C4-2B (cell line): ENCODE results near the gene OLFML2A.

Experiments used
- H3K27ac ChIP-seq: fragments of 450-650 bp; 2 replicates; pipeline ENCODE4 v1.5.1; 2017
- ZFX ChIP-seq: fragments of 450-650 bp; IDR thresholded peaks from 2 replicates; pipeline ENCODE4 v1.6.1; 2017
- TF ChIP-seq, protein P1 (sequence below): fragments of 450-650 bp; conservative IDR thresholded peaks from 2 replicates; pipeline ENCODE4 v1.5.1; 2017; ENCODE audit warnings: mild to moderate bottlenecking

OLFML2A gene

GRCh38 chr9:124754289-124754688, 22.6 kb upstream of the OLFML2A start:
- H3K27ac ChIP-seq: no peak overlapping the region
- TF ChIP-seq, protein P1, sequence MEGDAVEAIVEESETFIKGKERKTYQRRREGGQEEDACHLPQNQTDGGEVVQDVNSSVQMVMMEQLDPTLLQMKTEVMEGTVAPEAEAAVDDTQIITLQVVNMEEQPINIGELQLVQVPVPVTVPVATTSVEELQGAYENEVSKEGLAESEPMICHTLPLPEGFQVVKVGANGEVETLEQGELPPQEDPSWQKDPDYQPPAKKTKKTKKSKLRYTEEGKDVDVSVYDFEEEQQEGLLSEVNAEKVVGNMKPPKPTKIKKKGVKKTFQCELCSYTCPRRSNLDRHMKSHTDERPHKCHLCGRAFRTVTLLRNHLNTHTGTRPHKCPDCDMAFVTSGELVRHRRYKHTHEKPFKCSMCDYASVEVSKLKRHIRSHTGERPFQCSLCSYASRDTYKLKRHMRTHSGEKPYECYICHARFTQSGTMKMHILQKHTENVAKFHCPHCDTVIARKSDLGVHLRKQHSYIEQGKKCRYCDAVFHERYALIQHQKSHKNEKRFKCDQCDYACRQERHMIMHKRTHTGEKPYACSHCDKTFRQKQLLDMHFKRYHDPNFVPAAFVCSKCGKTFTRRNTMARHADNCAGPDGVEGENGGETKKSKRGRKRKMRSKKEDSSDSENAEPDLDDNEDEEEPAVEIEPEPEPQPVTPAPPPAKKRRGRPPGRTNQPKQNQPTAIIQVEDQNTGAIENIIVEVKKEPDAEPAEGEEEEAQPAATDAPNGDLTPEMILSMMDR: peak; percentile 64
- TF ChIP-seq ZFX: no peak

DNA sequence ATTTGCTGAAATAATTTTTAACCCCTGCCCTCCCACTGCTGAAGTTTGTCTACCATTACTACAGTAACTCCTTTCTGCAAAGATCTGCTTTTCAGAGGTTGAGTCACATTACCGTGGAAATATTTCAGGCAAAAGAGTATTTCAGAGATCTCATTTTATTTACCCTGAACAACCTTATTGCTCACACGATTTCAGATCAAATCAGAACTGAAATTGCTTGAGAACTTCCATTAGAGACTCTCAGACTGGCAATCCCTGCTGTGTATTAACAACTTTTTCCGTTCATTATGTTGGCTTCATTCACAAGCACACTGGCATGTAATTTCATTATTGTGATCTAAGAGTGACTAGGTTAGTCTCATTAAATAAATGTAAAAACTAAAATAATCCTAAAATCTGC, 21.9 kb upstream of the OLFML2A start:
- H3K27ac ChIP-seq: no peak overlapping the region
- TF ChIP-seq ZFX: no peak
- TF ChIP-seq, protein P1: no peak

DNA sequence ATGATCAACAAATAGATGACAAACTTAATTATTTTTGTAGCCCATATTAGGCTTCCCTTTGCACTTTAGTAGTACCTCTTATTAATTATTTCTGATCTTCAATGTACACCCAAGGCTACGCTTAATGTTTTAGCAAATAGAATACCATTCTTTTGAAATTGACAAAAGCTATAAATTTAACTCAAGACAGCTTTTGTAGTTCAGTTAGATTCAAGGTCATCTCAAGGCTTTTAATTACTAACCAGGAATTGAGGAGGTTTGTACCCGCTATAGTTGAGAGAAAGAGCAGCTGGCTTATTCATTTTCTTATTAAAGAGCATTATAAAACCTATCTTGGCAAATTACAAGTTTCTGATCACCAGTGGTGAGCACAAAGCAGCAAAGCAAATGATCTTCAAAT, 20.9 kb upstream of the OLFML2A start:
- TF ChIP-seq ZFX: no peak
- TF ChIP-seq, protein P1: no peak
- H3K27ac ChIP-seq: no peak overlapping the region

DNA sequence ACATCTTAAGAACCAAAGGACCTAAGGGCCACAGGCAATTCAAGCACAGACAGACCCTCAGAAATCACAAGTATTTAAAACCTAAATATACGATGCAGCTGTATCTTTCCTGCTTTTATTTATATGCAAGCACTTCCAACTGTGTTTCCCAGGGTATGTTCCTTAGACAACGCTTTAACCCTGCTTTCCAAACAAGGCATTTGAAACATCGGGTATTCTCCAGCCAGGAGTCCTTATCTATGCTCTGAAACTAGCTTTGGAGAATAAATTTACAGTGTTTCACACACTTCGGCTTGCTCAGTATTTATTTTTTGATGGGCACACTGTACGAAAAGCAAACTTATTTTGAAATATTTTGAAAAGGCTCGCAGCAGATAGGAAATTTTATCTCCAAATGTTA, 19.3 kb upstream of the OLFML2A start:
- H3K27ac ChIP-seq: no peak overlapping the region

GRCh38 chr9:124758061-124758460, 18.9 kb upstream of the OLFML2A start:
- no peak overlapping the region for H3K27ac ChIP-seq
- TF ChIP-seq, protein P1: no peak
- no peak for TF ChIP-seq ZFX

More for the DNA sequence above, 19.3 kb upstream of the OLFML2A start:
- TF ChIP-seq, protein P1: no peak
- no peak for TF ChIP-seq ZFX

GRCh38 chr9:124758691-124759090, 18.2 kb upstream of the OLFML2A start:
- no peak overlapping the region for H3K27ac ChIP-seq

GRCh38 chr9:124759327-124759726, 17.6 kb upstream of the OLFML2A start:
- no peak for TF ChIP-seq ZFX
- no peak overlapping the region for H3K27ac ChIP-seq

More at GRCh38 chr9:124758691-124759090, 18.2 kb upstream of the OLFML2A start:
- no peak for TF ChIP-seq ZFX
- TF ChIP-seq, protein P1: no peak

GRCh38 chr9:124760719-124761118, 16.2 kb upstream of the OLFML2A start:
- TF ChIP-seq ZFX: no peak
- no peak overlapping the region for H3K27ac ChIP-seq
